GM21717 (cell line): ENCODE results near the gene PITPNM3.

Experiments used
- ATAC-seq: cut with Tn5 transposase; IDR thresholded peaks from one replicate; pipeline ENCODE4 v1.9.1; 2021; ENCODE audit warnings: mild to moderate bottlenecking, moderate library complexity; ENCODE audit not compliant: unreplicated experiment

PITPNM3 gene

GRCh38 chr17:6551869-6552531, 4.4 kb downstream of the PITPNM3 start:
- no peak for ATAC-seq

GRCh38 chr17:6551356-6551755, 5.0 kb downstream of the PITPNM3 start:
- no peak for ATAC-seq

GRCh38 chr17:6549384-6550036, 6.8 kb downstream of the PITPNM3 start:
- no peak for ATAC-seq

GRCh38 chr17:6548578-6549330, 7.6 kb downstream of the PITPNM3 start:
- ATAC-seq: no peak

- ATAC-seq: no peak
Observed at GRCh38 chr17:6548034-6548433, 8.3 kb downstream of the PITPNM3 start.

GRCh38 chr17:6547336-6547735, 9.0 kb downstream of the PITPNM3 start:
- no peak for ATAC-seq

GRCh38 chr17:6546069-6546718, 10.2 kb downstream of the PITPNM3 start:
- ATAC-seq: no peak

GRCh38 chr17:6545291-6545690, 11.1 kb downstream of the PITPNM3 start:
- no peak for ATAC-seq

GRCh38 chr17:6544011-6544370, 12.4 kb downstream of the PITPNM3 start:
- no peak for ATAC-seq

- ATAC-seq: no peak
Observed at GRCh38 chr17:6543079-6544010, 13.0 kb downstream of the PITPNM3 start.

GRCh38 chr17:6542577-6542976, 13.8 kb downstream of the PITPNM3 start:
- no peak for ATAC-seq

GRCh38 chr17:6541886-6542285, 14.5 kb downstream of the PITPNM3 start:
- no peak for ATAC-seq

GRCh38 chr17:6539871-6540270, 16.5 kb downstream of the PITPNM3 start:
- ATAC-seq: no peak

- no peak for ATAC-seq
Observed at GRCh38 chr17:6536566-6537065, 19.7 kb downstream of the PITPNM3 start.

- no peak for ATAC-seq
Observed at GRCh38 chr17:6536053-6536452, 20.3 kb downstream of the PITPNM3 start.

GRCh38 chr17:6534846-6535514, 21.4 kb downstream of the PITPNM3 start:
- no peak for ATAC-seq

GRCh38 chr17:6532441-6532885, 23.9 kb downstream of the PITPNM3 start:
- no peak for ATAC-seq

- ATAC-seq: no peak
Observed at GRCh38 chr17:6531575-6531974, 24.8 kb downstream of the PITPNM3 start.

- no peak for ATAC-seq
Observed at GRCh38 chr17:6530324-6530920, 25.9 kb downstream of the PITPNM3 start.
